ENCODE results near the gene WWOX. TPM values are rescaled to one million over a fixed set of nuclear protein-coding genes. Genes with fewer than 3 reads are reported as not detected.

WWOX gene
- total RNA-seq, 1 donor from 2014 or later = 7.3 TPM

DNA sequence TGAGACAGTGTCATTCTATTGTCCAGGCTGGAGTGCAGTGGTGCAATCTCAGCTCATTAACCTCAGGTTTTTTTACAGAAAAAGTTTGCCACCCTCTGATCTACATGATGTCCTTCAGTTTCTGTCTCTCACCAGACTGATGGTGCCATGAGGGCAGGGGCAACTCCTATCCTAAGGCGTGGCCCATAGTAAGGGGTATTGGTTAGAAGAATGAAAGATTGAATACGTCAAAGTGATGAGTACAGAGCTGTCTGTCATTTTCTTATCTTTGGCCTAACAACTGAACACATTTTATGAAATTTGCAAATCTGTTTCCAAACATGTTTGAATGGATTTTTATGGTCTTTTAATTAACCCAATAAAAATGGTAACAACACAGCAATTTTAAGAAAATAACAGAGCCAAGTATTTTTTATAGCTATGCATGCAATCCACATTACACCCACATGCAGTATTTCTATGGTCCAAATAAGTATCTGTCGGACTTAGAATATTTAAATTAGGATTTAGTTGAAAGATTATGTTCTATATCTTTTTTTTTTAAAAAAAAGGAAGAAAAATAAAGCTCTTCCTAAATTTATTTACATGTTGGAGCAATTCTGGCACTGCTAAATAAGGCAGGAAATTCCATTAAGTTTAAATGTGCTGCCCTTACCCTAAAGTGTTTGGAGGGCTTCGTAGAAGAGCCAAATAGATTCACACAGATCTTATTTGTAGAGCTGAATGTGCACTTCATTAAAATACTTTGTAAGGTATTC is 192.8 kb downstream of the WWOX start:
- DNase-seq (ENCODE audit: low read depth) (no peak), FAIRE-seq (no peak)
- no peaks in the 10 kb centered on the region for H4K20me1 ChIP-seq (ENCODE audit: insufficient read depth, low read length)
- H3K4me2 ChIP-seq (ENCODE audit: low read length) = no peak overlapping the region
- H3K27me3 Mint-ChIP-seq (ENCODE audit: low read depth, unreplicated experiment) = no peaks in the 10 kb centered on the region
- H3K9me3 Mint-ChIP-seq (ENCODE audit: unreplicated experiment) = no peaks in the 10 kb centered on the region
- no peak for TF ChIP-seq EZH2 (IDR thresholded peaks at IDR 0.05; ENCODE audit: insufficient read depth, low read length)
- TF ChIP-seq, protein P1, sequence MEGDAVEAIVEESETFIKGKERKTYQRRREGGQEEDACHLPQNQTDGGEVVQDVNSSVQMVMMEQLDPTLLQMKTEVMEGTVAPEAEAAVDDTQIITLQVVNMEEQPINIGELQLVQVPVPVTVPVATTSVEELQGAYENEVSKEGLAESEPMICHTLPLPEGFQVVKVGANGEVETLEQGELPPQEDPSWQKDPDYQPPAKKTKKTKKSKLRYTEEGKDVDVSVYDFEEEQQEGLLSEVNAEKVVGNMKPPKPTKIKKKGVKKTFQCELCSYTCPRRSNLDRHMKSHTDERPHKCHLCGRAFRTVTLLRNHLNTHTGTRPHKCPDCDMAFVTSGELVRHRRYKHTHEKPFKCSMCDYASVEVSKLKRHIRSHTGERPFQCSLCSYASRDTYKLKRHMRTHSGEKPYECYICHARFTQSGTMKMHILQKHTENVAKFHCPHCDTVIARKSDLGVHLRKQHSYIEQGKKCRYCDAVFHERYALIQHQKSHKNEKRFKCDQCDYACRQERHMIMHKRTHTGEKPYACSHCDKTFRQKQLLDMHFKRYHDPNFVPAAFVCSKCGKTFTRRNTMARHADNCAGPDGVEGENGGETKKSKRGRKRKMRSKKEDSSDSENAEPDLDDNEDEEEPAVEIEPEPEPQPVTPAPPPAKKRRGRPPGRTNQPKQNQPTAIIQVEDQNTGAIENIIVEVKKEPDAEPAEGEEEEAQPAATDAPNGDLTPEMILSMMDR (IDR thresholded peaks at IDR 0.05; ENCODE audit: insufficient read depth, low read depth, low read length) = no peak
- H3K9me3 ChIP-seq (ENCODE audit: insufficient read depth, low read depth, low read length) = no peaks in the 10 kb centered on the region
- no peaks in the 10 kb centered on the region for H3K36me3 ChIP-seq (ENCODE audit: insufficient read depth, low read length)
- H2AFZ ChIP-seq (ENCODE audit: low read depth, low read length) = no peak overlapping the region
- no peak overlapping the region for H3K4me3 ChIP-seq (ENCODE audit: insufficient read depth, low read depth, low read length)
- no peak overlapping the region for H3K27ac ChIP-seq (ENCODE audit: low read depth, low read length)
- H3K27me3 ChIP-seq (ENCODE audit: insufficient read depth, low read length) = no peaks in the 10 kb centered on the region
- H3K79me2 ChIP-seq (ENCODE audit: insufficient read depth, low read length) = no peaks in the 10 kb centered on the region
- no peak overlapping the region for H3K9ac ChIP-seq (ENCODE audit: low read length)
- H3K4me1 Mint-ChIP-seq (ENCODE audit: low read depth, unreplicated experiment) = peaks cover 2% of the 10 kb centered on the region
- H3K36me3 Mint-ChIP-seq (ENCODE audit: low read depth, unreplicated experiment) = no peaks in the 10 kb centered on the region
- no peak overlapping the region for H3K4me3 Mint-ChIP-seq (ENCODE audit: unreplicated experiment)
- no peak overlapping the region for H3K27ac Mint-ChIP-seq (ENCODE audit: unreplicated experiment)
- no peaks in the 10 kb centered on the region for H3K4me1 ChIP-seq (ENCODE audit: insufficient read depth, low read length)

DNA sequence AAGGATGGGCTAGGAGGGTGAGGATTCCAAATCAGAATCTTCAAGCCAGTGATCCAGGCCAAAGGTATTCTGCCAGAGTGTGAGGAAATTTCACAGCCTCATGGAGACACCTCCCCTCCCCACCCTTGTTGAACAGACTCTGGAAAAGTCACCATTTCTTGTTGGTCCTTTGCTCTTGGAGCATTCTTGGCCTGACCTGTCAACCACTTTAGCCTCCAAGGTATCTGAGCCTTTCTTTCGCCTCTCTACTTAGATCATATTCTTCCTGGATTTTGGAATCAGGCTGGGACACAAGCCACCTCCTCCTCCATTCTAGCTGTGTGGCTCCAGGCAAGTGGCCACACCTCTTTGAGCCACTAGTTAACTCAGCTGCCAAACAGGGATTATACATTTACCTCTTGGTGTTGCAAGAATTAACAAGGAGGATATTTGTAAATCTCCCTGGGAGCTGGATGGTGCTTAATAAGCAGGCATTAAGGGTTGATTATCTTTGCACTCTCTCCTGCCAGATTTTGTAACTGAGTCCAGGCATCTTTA is 193.5 kb downstream of the WWOX start:
- Mint-ChIP-seq H3K9me3 (ENCODE audit: unreplicated experiment) (no peaks in the 10 kb centered on the region), H3K27me3 (ENCODE audit: low read depth, unreplicated experiment) (peaks cover under 1% of the 10 kb centered on the region), H3K4me1 (ENCODE audit: low read depth, unreplicated experiment) (peaks cover 2% of the 10 kb centered on the region), H3K36me3 (ENCODE audit: low read depth, unreplicated experiment) (no peaks in the 10 kb centered on the region), H3K4me3 (ENCODE audit: unreplicated experiment) (no peak overlapping the region), H3K27ac (ENCODE audit: unreplicated experiment) (no peak overlapping the region)
- Histone ChIP-seq H3K4me2 (ENCODE audit: low read length) (no peak overlapping the region), H3K27me3 (ENCODE audit: insufficient read depth, low read length) (no peaks in the 10 kb centered on the region), H2AFZ (ENCODE audit: low read depth, low read length) (no peak overlapping the region), H4K20me1 (ENCODE audit: insufficient read depth, low read length) (no peaks in the 10 kb centered on the region), H3K36me3 (ENCODE audit: insufficient read depth, low read length) (no peaks in the 10 kb centered on the region), H3K27ac (ENCODE audit: low read depth, low read length) (no peak overlapping the region), H3K9me3 (ENCODE audit: insufficient read depth, low read depth, low read length) (no peaks in the 10 kb centered on the region), H3K4me1 (ENCODE audit: insufficient read depth, low read length) (no peaks in the 10 kb centered on the region), H3K79me2 (ENCODE audit: insufficient read depth, low read length) (no peaks in the 10 kb centered on the region), H3K4me3 (ENCODE audit: insufficient read depth, low read depth, low read length) (no peak overlapping the region), H3K9ac (ENCODE audit: low read length) (no peak overlapping the region)
- no peak for FAIRE-seq
- no peak for DNase-seq (ENCODE audit: low read depth)
- TF ChIP-seq, protein P1 (IDR thresholded peaks at IDR 0.05; ENCODE audit: insufficient read depth, low read depth, low read length) = no peak
- TF ChIP-seq EZH2 (IDR thresholded peaks at IDR 0.05; ENCODE audit: insufficient read depth, low read length) = no peak
